WERI-Rb-1 (cell line): ENCODE measurements around the gene CHMP2B.

Experiments
- DNase-seq: peaks from one replicate; pipeline ENCODE4 v3.0.0-alpha.2; 2020
- H3K27ac ChIP-seq: fragments of 250-450 bp; sonication (Bioruptor Pico); 2 replicates; pipeline ENCODE4 v1.5.1; 2020; ENCODE audit warnings: mild to moderate bottlenecking, moderate library complexity
- H3K27me3 ChIP-seq: fragments of 250-450 bp; sonication (Bioruptor Pico); 2 replicates; pipeline ENCODE4 v1.5.1; 2021; ENCODE audit warnings: mild to moderate bottlenecking, low read depth, moderate library complexity; ENCODE audit not compliant: insufficient read depth, severe bottlenecking
- H3K36me3 ChIP-seq: fragments of 250-450 bp; sonication (Bioruptor Pico); 2 replicates; pipeline ENCODE4 v1.5.1; 2020; ENCODE audit warnings: mild to moderate bottlenecking, moderate library complexity
- H3K4me3 ChIP-seq: 2 replicates; pipeline ENCODE4 v1.5.1; 2011; ENCODE audit warnings: low read depth, mild to moderate bottlenecking, control low read depth, low read length
- H3K9me3 ChIP-seq: fragments of 250-450 bp; sonication (Bioruptor Pico); 2 replicates; pipeline ENCODE4 v1.5.1; 2021; ENCODE audit warnings: mild to moderate bottlenecking, moderate library complexity; ENCODE audit not compliant: severe bottlenecking
- TF ChIP-seq, protein P1 (sequence below): IDR thresholded peaks from 2 replicates; pipeline ENCODE4 v1.5.1; 2011; ENCODE audit warnings: low read depth, mild to moderate bottlenecking, control low read depth, inconsistent platforms, low read length

Gene CHMP2B

DNA sequence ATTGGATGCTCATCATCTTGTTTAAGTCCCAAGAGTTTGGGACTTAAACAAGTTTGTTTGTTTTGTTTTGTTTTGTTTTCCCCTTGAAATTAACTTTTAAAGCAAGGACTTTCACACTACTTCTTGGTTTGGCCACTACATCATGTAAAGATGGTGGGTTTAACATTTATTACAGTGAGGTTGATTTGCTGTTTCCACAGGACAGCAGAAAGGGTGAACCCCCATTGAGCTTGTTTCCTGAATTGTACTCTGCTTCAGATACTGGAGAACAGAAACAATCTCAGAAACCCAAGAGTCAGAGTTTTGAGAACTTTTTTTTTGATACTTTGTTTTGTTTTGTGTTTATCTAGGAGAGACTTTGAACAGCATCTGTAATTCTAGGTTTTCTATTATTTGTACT is 42.6 kb downstream of the CHMP2B start:
- TF ChIP-seq, protein P1, sequence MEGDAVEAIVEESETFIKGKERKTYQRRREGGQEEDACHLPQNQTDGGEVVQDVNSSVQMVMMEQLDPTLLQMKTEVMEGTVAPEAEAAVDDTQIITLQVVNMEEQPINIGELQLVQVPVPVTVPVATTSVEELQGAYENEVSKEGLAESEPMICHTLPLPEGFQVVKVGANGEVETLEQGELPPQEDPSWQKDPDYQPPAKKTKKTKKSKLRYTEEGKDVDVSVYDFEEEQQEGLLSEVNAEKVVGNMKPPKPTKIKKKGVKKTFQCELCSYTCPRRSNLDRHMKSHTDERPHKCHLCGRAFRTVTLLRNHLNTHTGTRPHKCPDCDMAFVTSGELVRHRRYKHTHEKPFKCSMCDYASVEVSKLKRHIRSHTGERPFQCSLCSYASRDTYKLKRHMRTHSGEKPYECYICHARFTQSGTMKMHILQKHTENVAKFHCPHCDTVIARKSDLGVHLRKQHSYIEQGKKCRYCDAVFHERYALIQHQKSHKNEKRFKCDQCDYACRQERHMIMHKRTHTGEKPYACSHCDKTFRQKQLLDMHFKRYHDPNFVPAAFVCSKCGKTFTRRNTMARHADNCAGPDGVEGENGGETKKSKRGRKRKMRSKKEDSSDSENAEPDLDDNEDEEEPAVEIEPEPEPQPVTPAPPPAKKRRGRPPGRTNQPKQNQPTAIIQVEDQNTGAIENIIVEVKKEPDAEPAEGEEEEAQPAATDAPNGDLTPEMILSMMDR: no peak
- DNase-seq: no peak
- Histone ChIP-seq H3K27ac (no peak overlapping the region), H3K4me3 (no peak overlapping the region), H3K36me3 (no peaks in the 10 kb centered on the region), H3K9me3 (no peaks in the 10 kb centered on the region), H3K27me3 (no peaks in the 10 kb centered on the region)

DNA sequence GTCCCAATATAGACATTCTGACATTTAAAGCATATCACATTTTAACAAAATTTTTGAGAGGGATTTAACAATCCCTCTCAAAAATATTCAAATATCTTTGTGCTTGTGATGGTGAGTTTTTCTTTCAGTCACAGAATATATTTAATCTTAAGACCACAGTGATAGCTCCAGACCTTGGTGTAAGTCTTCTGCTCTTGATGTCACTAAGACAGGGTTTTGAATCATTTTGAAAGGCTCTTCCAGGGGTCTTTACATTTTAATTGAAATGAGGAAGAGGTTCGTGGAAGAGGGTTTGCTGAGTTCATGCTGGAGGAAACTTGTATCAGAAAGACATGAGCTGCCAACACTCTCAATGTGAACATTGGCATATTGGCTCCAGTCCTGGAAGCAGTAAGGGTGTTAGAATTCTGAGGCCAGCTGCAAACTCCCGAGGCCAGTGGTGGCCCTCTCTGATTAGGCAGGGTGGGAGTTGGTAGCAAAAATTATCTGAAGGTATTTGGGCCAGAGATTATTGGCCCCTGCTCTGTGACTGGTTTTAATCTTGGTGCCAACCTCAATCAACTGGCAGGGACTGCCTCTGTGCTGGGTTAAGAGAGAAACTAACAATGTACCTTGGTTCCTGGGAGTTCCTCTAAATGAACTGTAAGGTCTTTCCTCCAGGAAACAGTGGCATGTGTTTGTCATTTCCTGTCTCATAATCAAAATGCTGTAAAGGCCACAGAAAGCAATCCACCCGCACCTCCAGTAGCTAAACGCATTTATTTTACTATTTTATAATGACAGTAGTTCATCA is 44.0 kb downstream of the CHMP2B start:
- TF ChIP-seq, protein P1: no peak
- DNase-seq: no peak
- no peak overlapping the region for H3K27ac ChIP-seq

DNA sequence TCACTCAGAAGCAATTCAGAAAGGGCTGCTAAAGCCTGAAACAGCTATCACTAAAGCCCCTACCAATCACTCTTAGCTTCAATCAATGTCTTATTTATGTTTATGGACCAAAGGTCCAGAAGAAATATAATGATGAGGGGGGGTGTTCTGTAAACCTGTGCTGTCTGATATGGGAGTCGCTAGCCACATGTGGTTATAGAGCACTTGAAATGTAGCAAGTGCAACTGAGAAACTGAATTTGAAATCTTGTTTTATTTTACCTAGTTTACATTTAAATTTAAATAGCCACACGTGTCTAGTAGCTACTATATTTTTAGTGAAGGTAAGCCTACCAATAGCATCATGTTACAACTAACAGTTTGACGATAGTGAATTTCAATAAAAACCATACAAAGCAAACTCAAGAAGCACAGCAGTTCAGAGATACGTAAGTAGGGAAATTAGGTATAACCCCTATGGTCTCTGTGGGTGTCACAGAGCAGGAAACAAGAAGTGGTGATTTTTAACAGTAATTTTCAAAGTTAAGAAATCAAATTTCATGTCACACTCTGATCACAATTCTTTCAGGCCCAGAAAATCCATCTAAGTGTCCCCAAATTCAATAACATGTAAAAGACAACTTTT is 45.7 kb downstream of the CHMP2B start:
- Histone ChIP-seq H3K27ac (no peak overlapping the region), H3K4me3 (no peak overlapping the region), H3K9me3 (no peaks in the 10 kb centered on the region), H3K36me3 (no peaks in the 10 kb centered on the region), H3K27me3 (no peaks in the 10 kb centered on the region)
- no peak for DNase-seq
- TF ChIP-seq, protein P1: no peak

More for the DNA sequence above, 44.0 kb downstream of the CHMP2B start:
- H3K4me3 ChIP-seq: no peak overlapping the region
- H3K36me3 ChIP-seq: no peaks in the 10 kb centered on the region
- no peaks in the 10 kb centered on the region for H3K27me3 ChIP-seq
- no peaks in the 10 kb centered on the region for H3K9me3 ChIP-seq

DNA sequence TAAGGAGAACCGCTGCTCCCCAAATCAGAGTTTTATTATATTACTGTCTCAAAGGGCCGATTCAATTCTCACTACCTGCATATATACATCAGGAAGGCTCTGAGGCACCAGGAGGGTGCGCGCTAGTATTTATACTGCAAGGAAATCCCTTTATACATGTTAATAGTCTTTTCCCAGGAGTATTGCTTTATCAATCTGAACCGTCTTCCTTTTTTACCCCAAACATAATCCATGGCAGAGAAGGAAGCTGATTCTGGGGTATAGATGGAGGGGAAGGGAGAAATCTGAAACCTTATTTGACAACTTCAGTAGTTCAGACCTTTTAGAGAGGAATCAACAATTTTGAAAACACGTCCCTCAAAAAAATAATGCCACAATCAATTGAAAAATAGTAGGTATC is 49.4 kb downstream of the CHMP2B start, which contains the start of gene POU1F1:
Gene POU1F1, minus strand, starts transcription at position 101 of the 400 bp plus-strand sequence. CDS start 122 bp downstream, outside the sequence.
- Histone ChIP-seq H3K36me3 (no peaks in the 10 kb centered on the region), H3K9me3 (no peaks in the 10 kb centered on the region), H3K27me3 (no peaks in the 10 kb centered on the region), H3K4me3 (no peak within 1 kb of the TSS), H3K27ac (no peak within 1 kb of the TSS)
- DNase-seq: no peak
- TF ChIP-seq, protein P1: no peak

DNA sequence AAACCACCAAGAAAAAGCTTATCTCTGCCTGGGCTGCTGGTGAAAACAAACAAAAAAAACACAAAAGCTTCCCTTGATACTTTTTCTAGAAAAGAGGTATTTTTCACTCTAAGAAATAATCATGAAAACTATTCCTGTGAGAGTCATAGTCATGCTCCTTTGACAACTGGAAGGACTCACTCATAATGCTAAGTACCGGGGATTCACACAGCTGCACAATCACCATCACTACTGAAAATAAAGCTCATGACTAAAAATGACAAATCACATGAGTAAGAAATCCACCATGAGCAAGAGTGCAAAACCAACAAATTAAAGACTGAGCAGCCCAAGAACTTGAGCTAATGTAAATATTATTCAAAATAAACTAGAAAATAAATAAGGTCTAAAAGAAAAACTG is 59.9 kb downstream of the CHMP2B start:
- no peaks in the 10 kb centered on the region for H3K27me3 ChIP-seq
- H3K36me3 ChIP-seq: no peaks in the 10 kb centered on the region
- no peak for DNase-seq
- H3K9me3 ChIP-seq: no peaks in the 10 kb centered on the region
- H3K27ac ChIP-seq: no peak overlapping the region
- H3K4me3 ChIP-seq: no peak overlapping the region
- TF ChIP-seq, protein P1: no peak
